ENCODE results near the gene C8G. TPM values are rescaled to one million over a fixed set of nuclear protein-coding genes. Genes with fewer than 3 reads are reported as not detected.

The C8G gene
- total and polyA plus RNA-seq, 2 of the 13 experiments (the other 11 are each of a cell fraction or from before 2014, with no cell fraction given) = 4.9 to 12.8 TPM

GRCh38 chr9:136949239-136949816, 4.3 kb downstream of the C8G start (continued):
- TF ChIP-seq GLI4 (CRISPR knock-in tag; IDR thresholded peaks at IDR 0.05; ENCODE audit: borderline replicate concordance) (no peak), ZNF253 (CRISPR knock-in tag; IDR thresholded peaks at IDR 0.05; ENCODE audit: borderline replicate concordance) (no peak), THAP9 (CRISPR knock-in tag; IDR thresholded peaks at IDR 0.05; ENCODE audit: borderline replicate concordance) (no peak), MLLT10 (CRISPR knock-in tag; IDR thresholded peaks at IDR 0.05) (no peak), ZNF691 (CRISPR knock-in tag; IDR thresholded peaks at IDR 0.05; ENCODE audit: borderline replicate concordance, low read depth) (peak; percentile 44; the same call in 1 of the 2 replicates), PTBP1 (IDR thresholded peaks at IDR 0.05; ENCODE audit: low read depth, low read length, poor library complexity, severe bottlenecking) (no peak), ZSCAN12 (CRISPR knock-in tag; IDR thresholded peaks at IDR 0.05) (no peak), ZNF615 (CRISPR knock-in tag; IDR thresholded peaks at IDR 0.05; ENCODE audit: borderline replicate concordance) (no peak), ZNF609 (CRISPR knock-in tag; IDR thresholded peaks at IDR 0.05; ENCODE audit: borderline replicate concordance) (0 out of 2 replicates have a peak, but pooled peaks have one; percentile 35), IKZF1 (IDR thresholded peaks at IDR 0.05) (no peak), PAF1 (CRISPR knock-in tag; IDR thresholded peaks at IDR 0.05) (no peak), AGO1 (IDR thresholded peaks at IDR 0.05; ENCODE audit: low read depth, low read length, poor library complexity, severe bottlenecking) (no peak)
- TF ChIP-seq, protein P1, sequence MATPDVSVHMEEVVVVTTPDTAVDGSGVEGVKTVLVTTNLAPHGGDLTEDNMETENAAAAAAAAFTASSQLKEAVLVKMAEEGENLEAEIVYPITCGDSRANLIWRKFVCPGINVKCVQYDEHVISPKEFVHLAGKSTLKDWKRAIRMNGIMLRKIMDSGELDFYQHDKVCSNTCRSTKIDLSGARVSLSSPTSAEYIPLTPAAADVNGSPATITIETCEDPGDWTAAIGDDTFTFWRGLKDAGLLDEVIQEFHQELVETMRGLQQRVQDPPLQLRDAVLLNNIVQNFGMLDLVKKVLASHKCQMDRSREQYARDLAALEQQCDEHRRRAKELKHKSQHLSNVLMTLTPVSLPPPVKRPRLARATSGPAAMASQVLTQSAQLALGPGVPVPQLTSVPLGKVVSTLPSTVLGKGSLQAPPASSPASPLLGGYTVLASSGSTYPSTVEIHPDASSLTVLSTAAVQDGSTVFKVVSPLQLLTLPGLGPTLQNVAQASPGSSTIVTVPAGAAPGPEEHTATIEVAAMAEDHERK (CRISPR knock-in tag; IDR thresholded peaks at IDR 0.05; ENCODE audit: low read depth) = no peak
- TF ChIP-seq, protein P2, sequence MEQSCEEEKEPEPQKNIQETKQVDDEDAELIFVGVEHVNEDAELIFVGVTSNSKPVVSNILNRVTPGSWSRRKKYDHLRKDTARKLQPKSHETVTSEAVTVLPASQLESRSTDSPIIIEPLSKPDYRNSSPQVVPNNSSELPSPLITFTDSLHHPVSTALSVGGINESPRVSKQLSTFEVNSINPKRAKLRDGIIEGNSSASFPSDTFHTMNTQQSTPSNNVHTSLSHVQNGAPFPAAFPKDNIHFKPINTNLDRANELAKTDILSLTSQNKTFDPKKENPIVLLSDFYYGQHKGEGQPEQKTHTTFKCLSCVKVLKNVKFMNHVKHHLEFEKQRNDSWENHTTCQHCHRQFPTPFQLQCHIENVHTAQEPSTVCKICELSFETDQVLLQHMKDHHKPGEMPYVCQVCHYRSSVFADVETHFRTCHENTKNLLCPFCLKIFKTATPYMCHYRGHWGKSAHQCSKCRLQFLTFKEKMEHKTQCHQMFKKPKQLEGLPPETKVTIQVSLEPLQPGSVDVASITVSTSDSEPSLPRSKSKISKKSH (CRISPR knock-in tag; IDR thresholded peaks at IDR 0.05; ENCODE audit: borderline replicate concordance) = no peak
- TF ChIP-seq, protein P3, sequence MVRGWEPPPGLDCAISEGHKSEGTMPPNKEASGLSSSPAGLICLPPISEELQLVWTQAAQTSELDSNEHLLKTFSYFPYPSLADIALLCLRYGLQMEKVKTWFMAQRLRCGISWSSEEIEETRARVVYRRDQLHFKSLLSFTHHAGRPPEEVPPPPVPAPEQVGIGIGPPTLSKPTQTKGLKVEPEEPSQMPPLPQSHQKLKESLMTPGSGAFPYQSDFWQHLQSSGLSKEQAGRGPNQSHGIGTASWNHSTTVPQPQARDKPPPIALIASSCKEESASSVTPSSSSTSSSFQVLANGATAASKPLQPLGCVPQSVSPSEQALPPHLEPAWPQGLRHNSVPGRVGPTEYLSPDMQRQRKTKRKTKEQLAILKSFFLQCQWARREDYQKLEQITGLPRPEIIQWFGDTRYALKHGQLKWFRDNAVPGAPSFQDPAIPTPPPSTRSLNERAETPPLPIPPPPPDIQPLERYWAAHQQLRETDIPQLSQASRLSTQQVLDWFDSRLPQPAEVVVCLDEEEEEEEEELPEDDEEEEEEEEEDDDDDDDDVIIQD (CRISPR knock-in tag; IDR thresholded peaks at IDR 0.05; ENCODE audit: low read depth) = no peak
